Endothelial cell of umbilical vein (primary cell): ENCODE measurements around the gene ZBTB7B. TPM values are rescaled to one million over a fixed set of nuclear protein-coding genes. Genes with fewer than 3 reads are reported as not detected.

Source experiments
- BruUV-seq: library from RNA; stranded (reverse); fragments of 400-500 nt; replicated peaks from 2 replicates; lab custom pipeline; 2021; lab: Mats Ljungman, UMichigan
- CTCF ChIA-PET: fragments of 300-600, 350-600 bp; sonication (Branson Sonifier 250); formaldehyde crosslinking; loops from one replicate; lab custom pipeline; 2021; ENCODE audit warnings: antibody characterized with exemption, inconsistent platforms; lab: Charles Lee
- POLR2A ChIA-PET: fragments of 300-600, 350-600 bp; sonication (Branson Sonifier 250); formaldehyde crosslinking; loops from one replicate; lab custom pipeline; 2021; ENCODE audit warnings: antibody characterized with exemption, inconsistent platforms; lab: Charles Lee
- DNase-seq: peaks from one replicate; pipeline ENCODE4 v3.0.0-alpha.2; 2011; ENCODE audit warnings: low read depth, low spot score
- FAIRE-seq: peaks from 2 replicates; lab custom pipeline; 2011; peaks lifted over from hg19 to GRCh38; lab: Jason Lieb, UNC
- H2AFZ ChIP-seq: 2 replicates; pipeline ENCODE4 v1.6.0; 2012; ENCODE audit warnings: low read depth, low read length, control low read depth, inconsistent platforms
- H3K27ac ChIP-seq: 2 replicates; pipeline ENCODE4 v1.5.1; 2011; ENCODE audit warnings: low read depth, mild to moderate bottlenecking, control low read depth, low read length, moderate library complexity; ENCODE audit not compliant: insufficient read depth
- H3K27me3 ChIP-seq, 2 experiments: 2 replicates each; pipeline versions ENCODE4 v1.6.0 to v1.6.1; 2011; ENCODE audit warnings: low read length in 2 of 2, mixed read lengths in 1 of 2; ENCODE audit not compliant: control insufficient read depth in 2 of 2, insufficient read depth in 2 of 2
- H3K36me3 ChIP-seq, 2 experiments: 2 replicates in 1 of 2; 3 replicates in 1 of 2; pipeline ENCODE4 v1.5.1; 2011; ENCODE audit warnings: low read length in 2 of 2, mild to moderate bottlenecking in 1 of 2, moderate library complexity in 1 of 2; ENCODE audit not compliant: control insufficient read depth in 2 of 2, insufficient read depth in 2 of 2; ENCODE audit errors: extremely low read depth in 1 of 2
- H3K4me1 ChIP-seq: 3 replicates; pipeline ENCODE4 v1.5.1; 2011; ENCODE audit warnings: mild to moderate bottlenecking, low read length; ENCODE audit not compliant: control insufficient read depth, insufficient read depth; ENCODE audit errors: extremely low read depth
- H3K4me2 ChIP-seq: 2 replicates; pipeline ENCODE4 v1.6.1; 2011; ENCODE audit warnings: low read length, control low read depth, mixed read lengths; ENCODE audit not compliant: insufficient read depth
- H3K4me3 ChIP-seq, 3 experiments: fragments of 200-600 bp in 1 of 3; sonication (generic), shearing (Covaris generic) in 1 of 3; replicated peaks in 1 of 3; 2 replicates each; pipeline ENCODE4 v1.5.1; 2011 to 2016; ENCODE audit warnings: control low read depth in 3 of 3, low read length in 3 of 3, mild to moderate bottlenecking in 2 of 3, inconsistent platforms in 1 of 3, low read depth in 1 of 3, moderate library complexity in 1 of 3; ENCODE audit not compliant: insufficient read depth in 1 of 3
- H3K79me2 ChIP-seq: 2 replicates; pipeline ENCODE4 v1.6.0; 2012; ENCODE audit warnings: low read length, inconsistent platforms; ENCODE audit not compliant: control insufficient read depth, insufficient read depth
- H3K9ac ChIP-seq: replicated peaks from 2 replicates; pipeline ENCODE3; 2011; ENCODE audit warnings: low read length, control low read depth; ENCODE audit not compliant: insufficient read depth; ENCODE audit errors: extremely low read depth
- H3K9me1 ChIP-seq: replicated peaks from 3 replicates; pipeline ENCODE4 v1.6.0; 2011; ENCODE audit warnings: mild to moderate bottlenecking, low read length; ENCODE audit not compliant: control insufficient read depth, insufficient read depth; ENCODE audit errors: extremely low read depth
- H3K9me3 ChIP-seq: replicated peaks from 2 replicates; pipeline ENCODE4 v1.5.1; 2012; ENCODE audit warnings: low read length, inconsistent platforms; ENCODE audit not compliant: control insufficient read depth, insufficient read depth
- H4K20me1 ChIP-seq: replicated peaks from 2 replicates; pipeline ENCODE3; 2011; ENCODE audit warnings: mild to moderate bottlenecking, low read length; ENCODE audit not compliant: control insufficient read depth, insufficient read depth; ENCODE audit errors: extremely low read depth
- FOS ChIP-seq: IDR thresholded peaks from 2 replicates; pipeline ENCODE4 v1.6.1; 2011; ENCODE audit warnings: mild to moderate bottlenecking, low read length, moderate library complexity, borderline replicate concordance; ENCODE audit not compliant: insufficient read depth
- GATA2 ChIP-seq: IDR thresholded peaks from 2 replicates; pipeline ENCODE4 v1.7.0; 2011; ENCODE audit warnings: low read depth, mild to moderate bottlenecking, moderate library complexity, mixed read lengths, low read length; ENCODE audit not compliant: insufficient read length, insufficient read depth
- JUN ChIP-seq: IDR thresholded peaks from 2 replicates; pipeline ENCODE4 v1.6.1; 2011; ENCODE audit warnings: borderline replicate concordance, low read depth; ENCODE audit not compliant: insufficient read length, insufficient read depth
- MYC ChIP-seq: IDR thresholded peaks from one replicate; pipeline ENCODE4 v1.6.1; 2011; ENCODE audit warnings: mild to moderate bottlenecking, low read depth, low read length
- POLR2A ChIP-seq: IDR thresholded peaks from 2 replicates; pipeline ENCODE4 v1.6.1; 2012; ENCODE audit warnings: low read depth, mild to moderate bottlenecking, control low read depth, low read length
- dilution Hi-C: fragments of 300-500 bp; cut with MboI; formaldehyde crosslinking; loops from one replicate; pipeline ENCODE4 v1.15.0; 2019; ENCODE audit warnings: low sequenced_read_pairs; ENCODE audit not compliant: extremely low pct_ligation_motif_present
- intact Hi-C: fragments of 100-400 bp; cut with micrococcal nuclease; formaldehyde crosslinking; loops from one replicate; pipeline ENCODE4 v1.10.0; 2022
- polyA plus RNA-seq, 4 experiments: library from polyadenylated mRNA; depleted of rRNA in 3 of 4; stranded (reverse) in 3 of 4; unstranded in 1 of 4; fragments of >200 nt; gene quantifications; 2 replicates each; pipeline versions ENCODE4 v1.2.1 to v1.2.3, GENCODE V29; 2011 to 2012; ENCODE audit warnings: missing spikeins in 1 of 4
- total RNA-seq: library from RNA; stranded (reverse); gene quantifications from 2 replicates; pipeline ENCODE4 v1.2.3, GENCODE V29; 2021
- TF ChIP-seq, protein P1 (sequence below), 2 donors: IDR thresholded peaks; 1 replicate in 1 of 2; 2 replicates in 1 of 2; pipeline ENCODE4 v1.5.1; 2011; ENCODE audit warnings: low read length in 2 of 2, mild to moderate bottlenecking in 2 of 2, moderate library complexity in 2 of 2, control low read depth in 1 of 2, inconsistent platforms in 1 of 2, low read depth in 1 of 2; ENCODE audit not compliant: insufficient read depth in 1 of 2; ENCODE audit errors: extremely low read depth in 1 of 2

The ZBTB7B gene
- total and polyA plus RNA-seq, 2 donors (not counting 3 experiments of a cell fraction or from before 2014, with no cell fraction given), result 20.0 to 26.2 TPM

DNA sequence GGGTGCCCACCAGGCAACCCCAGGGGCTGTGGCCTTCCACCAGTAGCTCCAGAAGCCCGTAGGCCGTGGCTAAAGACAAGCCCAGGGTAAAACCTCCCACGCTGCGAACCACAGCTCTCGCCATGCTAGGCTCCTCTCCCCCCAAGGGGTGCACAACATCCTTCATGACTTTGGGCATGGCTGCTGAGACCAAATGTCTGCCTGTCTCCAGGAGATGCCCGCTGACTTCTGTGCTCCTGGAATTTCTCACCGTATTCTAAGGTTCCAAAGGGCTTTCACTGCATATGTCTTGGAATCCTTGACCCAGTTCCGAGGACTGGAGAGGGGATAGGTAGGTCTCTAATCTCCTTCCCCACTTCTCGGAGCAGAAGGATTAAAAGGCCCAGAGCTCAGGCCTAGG, 30.9 kb downstream of the ZBTB7B start, which contains the start of the genes DCST1 and DCST2:
Gene DCST1, plus strand, starts transcription at position 301 of the 400 bp plus-strand sequence. CDS start 213 bp downstream, outside the sequence.
Gene DCST2, minus strand, starts transcription at position 258 of the 400 bp plus-strand sequence. Its CDS starts 80 bp downstream, at position 178.
- Histone ChIP-seq H3K9ac (no peak within 1 kb of the TSS), H3K9me3 (no peaks in the 10 kb centered on the region), H3K27ac (no peak within 1 kb of the TSS), H3K4me1 (peaks cover under 1% of the 10 kb centered on the region), H2AFZ (no peak within 1 kb of the TSS), H3K9me1 (no peaks in the 10 kb centered on the region), H3K4me2 (no peak within 1 kb of the TSS), H3K4me3 (no peak within 1 kb of the TSS), H3K36me3 (no peaks in the 10 kb centered on the region), H4K20me1 (no peaks in the 10 kb centered on the region), H3K79me2 (no peaks in the 10 kb centered on the region), H3K27me3 (peaks cover 0 to 5% of the 10 kb centered on the region in 2 experiments)
- TF ChIP-seq, protein P1, sequence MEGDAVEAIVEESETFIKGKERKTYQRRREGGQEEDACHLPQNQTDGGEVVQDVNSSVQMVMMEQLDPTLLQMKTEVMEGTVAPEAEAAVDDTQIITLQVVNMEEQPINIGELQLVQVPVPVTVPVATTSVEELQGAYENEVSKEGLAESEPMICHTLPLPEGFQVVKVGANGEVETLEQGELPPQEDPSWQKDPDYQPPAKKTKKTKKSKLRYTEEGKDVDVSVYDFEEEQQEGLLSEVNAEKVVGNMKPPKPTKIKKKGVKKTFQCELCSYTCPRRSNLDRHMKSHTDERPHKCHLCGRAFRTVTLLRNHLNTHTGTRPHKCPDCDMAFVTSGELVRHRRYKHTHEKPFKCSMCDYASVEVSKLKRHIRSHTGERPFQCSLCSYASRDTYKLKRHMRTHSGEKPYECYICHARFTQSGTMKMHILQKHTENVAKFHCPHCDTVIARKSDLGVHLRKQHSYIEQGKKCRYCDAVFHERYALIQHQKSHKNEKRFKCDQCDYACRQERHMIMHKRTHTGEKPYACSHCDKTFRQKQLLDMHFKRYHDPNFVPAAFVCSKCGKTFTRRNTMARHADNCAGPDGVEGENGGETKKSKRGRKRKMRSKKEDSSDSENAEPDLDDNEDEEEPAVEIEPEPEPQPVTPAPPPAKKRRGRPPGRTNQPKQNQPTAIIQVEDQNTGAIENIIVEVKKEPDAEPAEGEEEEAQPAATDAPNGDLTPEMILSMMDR (IDR thresholded peaks at IDR 0.05; ENCODE audit: extremely low read depth in 1 of 2, insufficient read depth in 1 of 2, low read depth in 1 of 2, low read length in 2 of 2), result no peak
- POLR2A ChIA-PET, result no interaction called here
- DNase-seq (no peak), FAIRE-seq (no peak)
- CTCF ChIA-PET, result interaction anchor here (1.1 to 3.1 kb wide), 5 partner anchors 11 to 51 kb away, joined by 3 to 12 read pairs (median 5); partner anchors contain the start of genes ADAM15 and EFNA4
- no TSS peak for BruUV-seq
- intact Hi-C loops (no loop called here), dilution Hi-C loops (no loop called here)

DNA sequence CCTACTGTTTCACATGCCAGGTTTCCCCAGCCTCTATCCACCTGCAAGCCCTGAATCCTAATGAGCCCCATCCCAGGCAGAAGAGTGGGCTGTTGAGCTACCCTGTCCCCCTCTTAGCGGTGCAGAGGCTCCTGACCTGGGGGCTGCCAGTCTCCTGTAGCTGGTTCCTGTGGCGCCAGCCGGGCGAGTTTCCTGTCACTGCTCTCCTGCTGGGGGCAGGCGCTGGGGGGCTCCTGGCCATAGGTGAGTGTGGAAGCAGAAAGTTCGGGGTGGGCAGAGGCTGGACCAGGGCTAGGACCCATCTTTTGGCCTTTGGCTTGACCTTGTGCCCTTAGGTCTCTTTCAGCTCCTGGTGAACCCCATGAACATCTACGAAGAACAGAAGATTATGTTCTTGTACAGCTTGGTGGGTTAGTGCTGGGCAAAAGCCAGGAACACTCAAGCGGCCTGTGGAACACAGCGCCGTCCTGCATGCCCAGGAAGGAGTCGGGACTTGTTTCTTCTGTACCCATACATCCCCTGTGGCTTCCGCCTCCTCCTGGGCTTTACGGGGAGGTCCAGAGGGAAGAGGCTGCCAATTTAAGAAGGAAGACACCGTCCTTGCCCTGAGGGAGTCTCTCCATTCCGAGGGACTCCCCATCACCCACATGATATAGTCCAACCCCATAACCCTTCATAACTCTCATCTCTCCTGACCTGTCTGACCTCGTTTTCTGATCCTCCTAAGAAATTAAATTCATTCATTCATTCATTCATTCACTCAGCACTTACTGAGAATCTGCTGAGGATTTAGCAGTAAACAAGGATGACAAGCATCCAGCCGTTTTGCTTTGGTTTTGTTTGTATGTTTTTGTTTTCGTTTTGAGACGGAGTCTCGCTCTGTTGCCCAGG, 32.0 kb downstream of the ZBTB7B start:
- TF ChIP-seq JUN (no peak), POLR2A (no peak), GATA2 (no peak), FOS (no peak), MYC (no peak)
- TF ChIP-seq, protein P1 (IDR thresholded peaks at IDR 0.05; ENCODE audit: extremely low read depth in 1 of 2, insufficient read depth in 1 of 2, low read depth in 1 of 2, low read length in 2 of 2), result no peak
- no peak overlapping the region for H3K4me3 ChIP-seq
- H3K79me2 ChIP-seq, result no peaks in the 10 kb centered on the region
- H3K27ac ChIP-seq, result no peak overlapping the region
- peaks cover 4% of the 10 kb centered on the region for H3K4me1 ChIP-seq
- H3K27me3 ChIP-seq, result peaks cover 0 to 5% of the 10 kb centered on the region in 2 experiments
- no peaks in the 10 kb centered on the region for H3K9me1 ChIP-seq
- ChIA-PET CTCF (interaction anchor here (1.1 to 3.1 kb wide), 3 partner anchors 10 to 50 kb away, joined by 3 to 12 read pairs (median 8); no protein-coding TSS in a partner anchor), POLR2A (no interaction called here)
- BruUV-seq, result no TSS peak
- no peaks in the 10 kb centered on the region for H4K20me1 ChIP-seq
- intact Hi-C loops, result no loop called here
- FAIRE-seq (no peak), DNase-seq (no peak)
- no peaks in the 10 kb centered on the region for H3K36me3 ChIP-seq
- H2AFZ ChIP-seq, result no peak overlapping the region
- no peak overlapping the region for H3K4me2 ChIP-seq
- no peak overlapping the region for H3K9ac ChIP-seq
- H3K9me3 ChIP-seq, result no peaks in the 10 kb centered on the region
- dilution Hi-C loops, result no loop called here
